GM12801 (cell line): Measurements from ENCODE around the gene BAG1.

Source experiments
- TF ChIP-seq, protein P1 (sequence below): IDR thresholded peaks from one replicate; pipeline ENCODE4 v1.5.1; 2011; ENCODE audit warnings: control low read depth; ENCODE audit not compliant: insufficient read length; ENCODE audit errors: extremely low read depth

BAG1 gene

DNA sequence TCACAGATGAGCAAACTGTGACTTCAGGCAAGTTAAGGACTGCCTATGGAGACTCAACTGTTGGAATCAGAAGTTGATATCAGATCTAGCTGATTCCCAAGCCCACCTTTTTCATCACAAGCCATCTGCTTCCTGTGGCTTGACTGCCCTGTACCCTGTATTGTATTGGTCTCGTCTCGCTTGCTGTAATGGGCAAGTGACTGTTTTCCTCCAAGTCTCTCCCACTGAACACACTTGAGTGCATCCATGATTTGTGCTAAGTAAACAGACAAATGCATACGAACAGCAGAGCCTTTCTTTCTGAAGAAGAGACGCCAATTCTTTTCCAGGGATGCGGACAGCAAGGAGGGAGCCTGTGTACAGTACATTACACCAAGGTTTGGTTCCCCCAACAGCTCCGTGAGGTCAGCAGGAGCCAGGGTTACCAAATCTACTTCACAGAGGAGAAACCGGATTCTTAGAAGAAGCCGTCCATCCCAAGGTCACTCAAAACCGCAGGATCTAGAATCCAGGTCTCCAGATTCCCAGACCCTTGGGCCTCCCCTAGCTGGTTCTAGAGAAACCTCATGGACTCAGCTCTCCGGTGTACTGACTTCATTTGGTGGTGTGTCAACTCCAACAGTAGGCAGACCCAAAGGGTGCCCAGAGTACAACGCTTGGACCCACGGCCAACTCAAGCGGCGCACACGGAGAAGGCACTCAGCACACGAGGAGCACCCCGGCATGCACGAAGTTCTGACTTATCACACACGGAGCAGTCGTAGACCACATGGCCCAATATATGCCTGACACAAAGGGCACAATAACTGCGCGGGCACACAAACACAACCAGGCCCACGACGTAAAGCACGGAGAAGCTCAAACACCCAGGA is 1.1 kb downstream of the BAG1 start:
- TF ChIP-seq, protein P1, sequence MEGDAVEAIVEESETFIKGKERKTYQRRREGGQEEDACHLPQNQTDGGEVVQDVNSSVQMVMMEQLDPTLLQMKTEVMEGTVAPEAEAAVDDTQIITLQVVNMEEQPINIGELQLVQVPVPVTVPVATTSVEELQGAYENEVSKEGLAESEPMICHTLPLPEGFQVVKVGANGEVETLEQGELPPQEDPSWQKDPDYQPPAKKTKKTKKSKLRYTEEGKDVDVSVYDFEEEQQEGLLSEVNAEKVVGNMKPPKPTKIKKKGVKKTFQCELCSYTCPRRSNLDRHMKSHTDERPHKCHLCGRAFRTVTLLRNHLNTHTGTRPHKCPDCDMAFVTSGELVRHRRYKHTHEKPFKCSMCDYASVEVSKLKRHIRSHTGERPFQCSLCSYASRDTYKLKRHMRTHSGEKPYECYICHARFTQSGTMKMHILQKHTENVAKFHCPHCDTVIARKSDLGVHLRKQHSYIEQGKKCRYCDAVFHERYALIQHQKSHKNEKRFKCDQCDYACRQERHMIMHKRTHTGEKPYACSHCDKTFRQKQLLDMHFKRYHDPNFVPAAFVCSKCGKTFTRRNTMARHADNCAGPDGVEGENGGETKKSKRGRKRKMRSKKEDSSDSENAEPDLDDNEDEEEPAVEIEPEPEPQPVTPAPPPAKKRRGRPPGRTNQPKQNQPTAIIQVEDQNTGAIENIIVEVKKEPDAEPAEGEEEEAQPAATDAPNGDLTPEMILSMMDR: no peak

DNA sequence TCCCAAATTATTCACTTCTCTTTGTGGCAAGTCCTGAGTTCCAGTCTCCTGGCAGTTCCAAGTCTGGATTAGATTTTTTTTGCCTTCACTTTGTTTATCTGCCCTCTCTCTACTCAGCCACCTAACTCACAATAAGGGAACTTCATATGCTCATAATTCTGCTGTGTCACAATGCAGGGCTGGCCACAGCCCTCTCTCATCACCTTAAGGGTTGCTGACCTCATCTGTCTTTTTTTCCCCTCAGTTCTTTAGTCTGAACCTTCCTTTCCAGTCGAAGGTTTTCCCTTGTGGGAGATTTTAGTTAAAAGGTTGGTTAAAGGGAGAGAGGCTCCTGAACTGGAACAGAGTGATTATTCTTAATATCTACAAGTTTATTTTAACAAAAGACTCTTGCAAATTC is 4.1 kb downstream of the BAG1 start:
- TF ChIP-seq, protein P1: no peak

DNA sequence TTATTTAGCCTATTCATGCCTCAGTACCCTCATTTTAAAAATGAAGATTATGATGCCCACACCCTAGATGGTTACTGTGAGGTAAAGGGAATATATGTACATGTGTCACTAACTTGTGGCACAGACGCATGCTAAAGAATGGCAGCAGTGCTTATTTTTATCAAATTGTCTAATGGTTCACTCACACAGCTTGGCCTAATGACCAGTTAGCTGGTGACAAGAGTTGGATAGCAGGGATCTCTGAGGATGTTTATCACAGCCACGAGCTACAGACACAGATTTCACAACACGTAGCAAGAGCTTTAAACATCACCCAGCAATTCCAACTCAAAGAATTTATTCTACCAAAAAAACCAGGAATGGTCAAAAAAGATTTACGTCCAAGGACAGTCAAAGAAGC is 7.2 kb downstream of the BAG1 start:
- TF ChIP-seq, protein P1: no peak

DNA sequence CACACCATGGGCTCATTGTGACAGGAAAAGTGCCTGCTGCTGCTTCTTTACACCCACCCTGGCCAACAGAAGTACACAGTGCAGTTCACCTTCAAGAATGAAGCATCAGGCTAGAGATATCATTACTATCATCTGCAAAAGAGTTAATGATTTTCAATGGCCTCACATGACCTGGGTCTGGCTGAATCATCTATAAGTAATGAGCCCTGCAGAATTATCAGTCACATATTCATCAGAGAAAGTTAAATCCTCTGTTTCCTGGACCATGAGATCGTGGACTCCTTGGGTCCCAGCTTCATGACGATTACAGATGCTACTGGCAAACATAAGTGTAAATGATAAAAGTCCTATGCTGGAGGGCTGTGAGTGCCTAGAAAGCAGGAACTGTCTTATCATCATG is 8.3 kb downstream of the BAG1 start:
- TF ChIP-seq, protein P1: no peak

DNA sequence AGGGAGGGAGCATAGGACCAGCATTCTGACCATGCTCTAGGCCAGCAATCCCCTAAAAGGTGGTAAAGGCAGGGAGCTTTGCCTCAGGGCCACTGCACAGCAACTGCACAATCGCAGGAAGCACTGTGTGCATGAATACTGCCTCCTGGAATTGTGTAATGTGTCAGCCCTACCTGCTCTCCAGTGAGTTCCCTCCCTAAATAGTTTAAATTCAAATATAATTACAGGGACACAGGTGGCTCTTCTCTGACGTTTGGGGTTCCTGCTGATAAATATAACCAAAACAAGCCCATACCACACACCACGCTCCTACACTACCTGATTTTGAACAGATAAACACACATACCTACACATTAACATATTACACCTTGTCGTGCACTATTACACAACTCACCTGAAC is 9.0 kb downstream of the BAG1 start:
- TF ChIP-seq, protein P1: no peak

DNA sequence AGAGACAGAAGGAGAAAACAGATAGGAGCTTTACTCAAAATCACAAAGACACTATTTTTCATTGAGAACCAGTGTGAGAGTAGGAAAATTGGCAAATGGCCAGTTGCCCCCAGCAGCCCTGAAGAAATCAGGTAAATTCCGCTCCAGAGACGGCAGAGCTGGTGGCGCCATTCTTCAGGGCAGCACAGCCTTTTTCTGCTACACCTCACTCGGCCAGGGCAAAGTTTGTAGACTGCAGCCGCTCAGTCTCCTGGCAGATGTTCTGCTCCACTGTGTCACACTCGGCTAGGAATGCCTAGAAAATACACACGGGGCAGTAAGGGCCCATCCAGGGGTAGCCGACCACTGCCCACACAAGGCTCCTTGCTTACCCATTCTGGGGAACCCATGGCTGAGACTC is 9.5 kb downstream of the BAG1 start:
- TF ChIP-seq, protein P1: no peak

DNA sequence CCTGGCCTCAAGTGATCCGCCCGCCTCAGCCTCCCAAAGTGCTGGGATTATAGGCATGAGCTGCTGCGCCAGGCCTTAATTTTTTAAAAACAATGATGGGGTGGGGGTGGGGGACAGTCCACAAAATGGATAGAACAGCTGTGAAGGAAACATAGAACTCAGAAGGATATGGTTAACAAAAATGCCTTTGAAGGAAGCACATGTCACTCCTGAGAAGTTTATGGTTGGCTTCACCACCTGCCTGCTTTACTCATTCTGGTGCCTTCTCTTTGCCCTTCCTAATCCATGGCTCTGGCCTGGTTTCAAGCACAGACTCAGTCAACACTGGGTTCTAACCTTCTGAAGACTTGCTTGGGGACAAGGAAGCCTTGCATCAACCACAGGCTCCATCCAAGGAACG is 10.3 kb downstream of the BAG1 start:
- TF ChIP-seq, protein P1: no peak
